Measurements from ENCODE around the gene SPINK4. TPM values are rescaled to one million over a fixed set of nuclear protein-coding genes. Genes with fewer than 3 reads are reported as not detected.
A peak's percentile ranks its signal among the peaks of the same experiment; 100 is the strongest.

SPINK4 gene
- total RNA-seq, 2 experiments from 2014 or later, result not detected

DNA sequence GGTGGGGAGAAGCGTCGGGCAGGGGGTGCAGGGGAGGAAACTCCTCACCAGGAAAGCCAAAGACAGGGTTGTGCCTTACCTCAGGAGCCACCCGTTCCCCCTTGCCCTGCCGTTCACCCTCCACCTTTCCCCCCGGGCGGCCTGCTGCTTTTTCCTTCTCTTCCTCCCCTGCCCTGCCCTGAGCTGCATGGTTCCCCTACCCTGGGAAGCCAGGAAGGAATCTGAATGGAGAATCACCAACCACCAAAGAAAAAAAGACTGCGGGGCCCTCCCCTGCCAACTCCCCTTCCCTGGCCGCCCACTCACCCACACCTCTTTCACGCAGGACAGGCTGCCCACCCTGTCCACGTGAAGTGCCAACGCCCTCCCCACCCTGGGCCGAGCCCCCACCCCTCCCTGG, 49.5 kb downstream of the SPINK4 start:
- POLR2A ChIA-PET, result interaction anchor here (0.6 to 2.4 kb wide), 9 partner anchors 15 to 184 kb away, joined by 3 to 23 read pairs (median 6); partner anchors contain the start of genes AQP3, BAG1, CHMP5 and NOL6
- intact Hi-C loops (cut with micrococcal nuclease), result no loop called here
- Mint-ChIP-seq H3K9me3 (no peaks in the 10 kb centered on the region), H3K27me3 (no peaks in the 10 kb centered on the region), H3K4me3 (peak overlapping the region; percentile 80), H3K4me1 (ENCODE audit: low read depth) (peaks cover 47% of the 10 kb centered on the region), H3K27ac (peak overlapping the region; percentile 100), H3K36me3 (peaks cover 24% of the 10 kb centered on the region)
- DNase-seq, result peak; percentile 49
- CTCF ChIA-PET, result interaction anchor here (0.8 to 1.5 kb wide), 9 partner anchors 15 to 184 kb away, joined by 3 to 10 read pairs (median 5); partner anchors contain the start of genes AQP3 and NOL6

DNA sequence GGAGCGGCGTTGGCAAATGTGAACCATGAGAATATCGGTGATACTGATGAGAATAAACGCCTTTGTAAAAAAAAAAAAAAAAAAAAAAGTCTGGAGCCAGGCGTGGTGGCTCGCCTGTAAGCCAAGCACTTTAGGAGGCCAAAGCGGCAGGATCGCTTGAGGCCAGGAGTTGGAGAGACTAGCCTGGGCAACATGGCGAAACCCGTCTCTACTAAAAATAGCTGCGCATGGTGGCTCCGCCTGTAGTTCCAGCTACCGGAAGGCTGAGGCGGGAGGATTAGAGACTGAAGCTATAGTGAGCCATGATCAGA, 49.9 kb downstream of the SPINK4 start:
- Mint-ChIP-seq H3K9me3 (no peaks in the 10 kb centered on the region), H3K27me3 (no peaks in the 10 kb centered on the region), H3K27ac (peak overlapping the region; percentile 100), H3K4me1 (ENCODE audit: low read depth) (peaks cover 51% of the 10 kb centered on the region), H3K4me3 (peak overlapping the region; percentile 80), H3K36me3 (peaks cover 27% of the 10 kb centered on the region)
- no peak for DNase-seq
- POLR2A ChIA-PET, result interaction anchor here (0.6 to 2.4 kb wide), 12 partner anchors 15 to 265 kb away, joined by 3 to 23 read pairs (median 6); partner anchors contain the start of genes AQP3, BAG1, CHMP5 and DNAJA1
- intact Hi-C loops (cut with micrococcal nuclease), result loop anchor here (1.0 to 2.0 kb wide), 9 partner anchors 16 to 265 kb away; partner anchors contain the start of genes BAG1, DNAJA1 and SMU1
- CTCF ChIA-PET, result interaction anchor here (0.7 to 1.5 kb wide), 11 partner anchors 15 to 184 kb away, joined by 3 to 10 read pairs (median 4); partner anchors contain the start of genes AQP3 and NOL6

DNA sequence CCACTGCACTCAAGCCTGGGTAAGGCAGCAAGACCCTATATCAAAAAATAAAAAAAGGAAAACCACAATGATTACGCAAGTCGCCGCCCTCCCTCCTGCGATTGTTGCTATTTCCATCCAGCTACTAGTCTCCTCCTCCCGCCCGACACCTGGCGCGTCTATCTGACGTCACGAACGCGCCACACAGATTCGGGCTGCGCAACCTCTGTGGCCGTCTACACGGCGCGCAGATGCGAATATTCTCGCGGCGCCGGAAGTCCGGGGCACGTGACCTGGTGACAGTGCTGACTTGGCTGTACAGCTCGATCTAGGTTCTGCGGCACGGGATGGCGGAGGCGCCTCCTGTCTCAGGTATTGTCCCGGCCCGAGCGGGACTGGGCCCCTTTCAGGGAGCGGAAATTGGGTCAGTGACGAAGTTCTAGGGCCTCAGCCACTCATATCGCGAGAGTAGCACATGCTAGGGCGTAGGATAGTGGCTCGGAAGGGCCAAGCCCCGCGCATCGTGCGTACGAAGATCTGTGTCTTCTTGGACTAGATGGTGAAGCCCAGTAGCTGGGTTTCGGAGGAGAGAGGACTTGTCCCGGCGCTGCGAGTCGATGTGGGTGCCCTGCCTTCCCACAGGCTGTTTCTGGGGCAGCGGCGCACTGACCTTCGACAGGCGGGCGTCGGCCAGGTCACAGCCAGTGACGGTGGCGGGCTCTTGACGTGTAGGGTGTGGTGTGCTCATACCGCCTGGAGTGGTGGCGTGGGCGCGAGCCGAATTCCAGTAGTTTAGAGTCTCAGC, 50.5 kb downstream of the SPINK4 start, which contains the start of gene NFX1:
Gene NFX1 (plus strand): TSS at position 270 of the 784 bp plus-strand sequence. CDS start 57 bp downstream, at position 327.
- peaks cover 29% of the 10 kb centered on the region for H3K36me3 Mint-ChIP-seq
- H3K27me3 Mint-ChIP-seq, result no peaks in the 10 kb centered on the region
- peaks cover 54% of the 10 kb centered on the region for H3K4me1 Mint-ChIP-seq (ENCODE audit: low read depth)
- H3K4me3 Mint-ChIP-seq, result peak within 1 kb of the TSS; percentile 80
- intact Hi-C loops (cut with micrococcal nuclease), result loop anchor here (1.0 to 2.0 kb wide), 9 partner anchors 16 to 265 kb away; partner anchors contain the start of genes BAG1, DNAJA1 and SMU1
- H3K27ac Mint-ChIP-seq, result peak within 1 kb of the TSS; percentile 100
- DNase-seq, result peak; percentile 100
- H3K9me3 Mint-ChIP-seq, result no peaks in the 10 kb centered on the region
- ChIA-PET CTCF (interaction anchor here (0.7 to 1.5 kb wide), 11 partner anchors 14 to 183 kb away, joined by 3 to 10 read pairs (median 4); partner anchors contain the start of genes AQP3 and NOL6), POLR2A (interaction anchor here (0.6 to 2.4 kb wide), 12 partner anchors 14 to 266 kb away, joined by 3 to 23 read pairs (median 6); partner anchors contain the start of genes AQP3, BAG1, CHMP5 and DNAJA1)

DNA sequence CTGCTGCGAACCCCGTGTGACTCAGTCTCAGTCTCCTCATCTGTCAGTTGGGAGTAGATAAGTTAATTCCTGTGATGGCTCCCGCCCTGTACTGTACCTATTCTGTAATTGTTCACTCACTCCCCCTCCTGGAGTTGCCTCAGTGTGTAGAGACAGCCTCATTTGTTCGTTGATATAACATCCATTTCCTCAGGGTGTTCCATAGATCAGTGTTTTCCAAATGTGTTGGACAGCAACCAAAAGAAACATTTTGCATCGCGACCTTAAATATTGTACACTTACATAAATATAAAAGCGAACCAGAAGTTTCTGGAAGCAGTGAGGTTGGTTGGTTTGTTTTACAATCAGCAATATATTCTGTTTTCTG, 51.0 kb downstream of the SPINK4 start:
- POLR2A ChIA-PET, result interaction anchor here (1.0 to 2.4 kb wide), 7 partner anchors 15 to 266 kb away, joined by 3 to 23 read pairs (median 8); partner anchors contain the start of genes BAG1, CHMP5 and DNAJA1
- Mint-ChIP-seq H3K4me3 (peak overlapping the region; percentile 80), H3K9me3 (no peaks in the 10 kb centered on the region), H3K27me3 (no peaks in the 10 kb centered on the region), H3K27ac (peak overlapping the region; percentile 100), H3K36me3 (peaks cover 32% of the 10 kb centered on the region), H3K4me1 (ENCODE audit: low read depth) (peaks cover 58% of the 10 kb centered on the region)
- intact Hi-C loops (cut with micrococcal nuclease), result loop anchor here (2.0 kb wide), 1 partner anchor 124 kb away; no protein-coding TSS in a partner anchor
- CTCF ChIA-PET, result interaction anchor here (0.9 to 1.5 kb wide), 4 partner anchors 29 to 163 kb away, joined by 4 to 10 read pairs (median 7); partner anchors contain the start of gene AQP3
- no peak for DNase-seq

DNA sequence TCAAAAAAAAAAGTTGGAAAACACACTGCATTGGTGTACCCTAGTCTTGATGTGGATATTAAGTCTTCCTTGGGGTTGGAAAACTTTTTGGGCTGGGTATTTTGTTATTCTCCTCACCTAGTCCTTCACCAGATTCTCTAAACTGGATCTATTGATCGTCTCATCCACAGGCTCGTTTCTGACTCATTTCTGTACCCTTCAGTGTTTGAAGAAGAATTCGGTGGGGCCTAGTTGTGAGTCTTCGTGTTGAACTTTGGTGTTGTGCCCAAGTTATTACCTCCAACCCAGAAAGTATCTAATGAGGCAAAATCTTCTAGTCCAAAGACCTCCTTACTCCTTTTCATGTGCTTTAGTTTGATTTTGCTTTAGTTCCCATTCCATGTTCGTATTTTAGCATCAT, 51.9 kb downstream of the SPINK4 start:
- peak overlapping the region; percentile 100 for H3K27ac Mint-ChIP-seq
- H3K36me3 Mint-ChIP-seq, result peaks cover 41% of the 10 kb centered on the region
- intact Hi-C loops (cut with micrococcal nuclease), result loop anchor here (2.0 kb wide), 1 partner anchor 123 kb away; no protein-coding TSS in a partner anchor
- H3K4me1 Mint-ChIP-seq (ENCODE audit: low read depth), result peaks cover 64% of the 10 kb centered on the region
- ChIA-PET POLR2A (interaction anchor here (2.4 kb wide), 1 partner anchor 29 kb away, joined by 23 read pairs; no protein-coding TSS in a partner anchor), CTCF (no interaction called here)
- no peaks in the 10 kb centered on the region for H3K27me3 Mint-ChIP-seq
- H3K9me3 Mint-ChIP-seq, result no peaks in the 10 kb centered on the region
- no peak for DNase-seq
- peak overlapping the region; percentile 80 for H3K4me3 Mint-ChIP-seq

DNA sequence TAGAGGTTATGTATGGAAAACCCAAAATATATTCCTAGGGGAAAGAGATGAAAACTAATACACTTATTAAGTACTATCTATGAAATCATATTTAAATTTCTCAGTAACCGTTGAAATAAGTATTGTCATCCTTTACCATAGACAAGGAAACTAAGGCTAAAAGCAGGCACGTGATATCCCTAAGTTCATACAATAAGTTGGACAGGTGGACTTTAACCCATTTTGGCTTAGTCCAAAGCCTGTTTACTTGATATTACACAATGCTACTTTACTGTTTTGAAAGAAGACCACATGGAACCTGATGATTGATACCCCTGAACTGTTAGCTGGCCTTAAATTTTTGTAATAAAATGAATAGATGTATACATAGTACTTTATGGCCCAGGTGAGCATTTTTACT, 53.8 kb downstream of the SPINK4 start:
- Mint-ChIP-seq H3K36me3 (peaks cover 58% of the 10 kb centered on the region), H3K4me1 (ENCODE audit: low read depth) (peaks cover 72% of the 10 kb centered on the region), H3K27me3 (no peaks in the 10 kb centered on the region), H3K4me3 (no peak overlapping the region), H3K9me3 (no peaks in the 10 kb centered on the region), H3K27ac (peak overlapping the region; percentile 100)
- intact Hi-C loops (cut with micrococcal nuclease), result no loop called here
- DNase-seq, result no peak
- CTCF ChIA-PET, result interaction anchor here (1.3 kb wide), 1 partner anchor 159 kb away, joined by 3 read pairs; no protein-coding TSS in a partner anchor
- POLR2A ChIA-PET, result no interaction called here

DNA sequence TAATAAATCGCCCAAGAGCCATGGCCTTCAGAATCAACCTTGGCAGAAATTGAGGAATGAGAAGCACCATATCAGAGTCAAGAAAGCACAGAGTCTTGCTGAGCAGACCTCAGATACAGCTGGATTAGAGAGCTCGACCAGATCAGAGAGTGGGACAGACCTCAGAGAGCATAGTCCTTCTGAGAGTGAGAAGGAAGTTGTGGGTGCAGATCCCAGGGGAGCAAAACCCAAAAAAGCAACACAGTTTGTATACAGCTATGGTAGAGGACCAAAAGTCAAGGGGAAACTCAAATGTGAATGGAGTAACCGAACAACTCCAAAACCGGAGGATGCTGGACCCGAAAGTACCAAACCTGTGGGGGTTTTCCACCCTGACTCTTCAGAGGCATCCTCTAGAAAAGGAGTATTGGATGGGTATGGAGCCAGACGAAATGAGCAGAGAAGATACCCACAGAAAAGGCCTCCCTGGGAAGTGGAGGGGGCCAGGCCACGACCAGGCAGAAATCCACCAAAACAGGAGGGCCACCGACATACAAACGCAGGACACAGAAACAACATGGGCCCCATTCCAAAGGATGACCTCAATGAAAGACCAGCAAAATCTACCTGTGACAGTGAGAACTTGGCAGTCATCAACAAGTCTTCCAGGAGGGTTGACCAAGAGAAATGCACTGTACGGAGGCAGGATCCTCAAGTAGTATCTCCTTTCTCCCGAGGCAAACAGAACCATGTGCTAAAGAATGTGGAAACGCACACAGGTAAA, 54.9 kb downstream of the SPINK4 start:
- no peaks in the 10 kb centered on the region for H3K27me3 Mint-ChIP-seq
- CTCF ChIA-PET, result interaction anchor here (0.6 to 1.3 kb wide), 2 partner anchors 41 to 158 kb away, joined by 3 read pairs; no protein-coding TSS in a partner anchor
- H3K36me3 Mint-ChIP-seq, result peaks cover 67% of the 10 kb centered on the region
- no peak for DNase-seq
- H3K27ac Mint-ChIP-seq, result peak overlapping the region; percentile 74
- POLR2A ChIA-PET, result no interaction called here
- peaks cover 82% of the 10 kb centered on the region for H3K4me1 Mint-ChIP-seq (ENCODE audit: low read depth)
- no peaks in the 10 kb centered on the region for H3K9me3 Mint-ChIP-seq
- H3K4me3 Mint-ChIP-seq, result peak overlapping the region; percentile 50
- intact Hi-C loops (cut with micrococcal nuclease), result loop anchor here (1.0 kb wide), 1 partner anchor 11 kb away; no protein-coding TSS in a partner anchor

DNA sequence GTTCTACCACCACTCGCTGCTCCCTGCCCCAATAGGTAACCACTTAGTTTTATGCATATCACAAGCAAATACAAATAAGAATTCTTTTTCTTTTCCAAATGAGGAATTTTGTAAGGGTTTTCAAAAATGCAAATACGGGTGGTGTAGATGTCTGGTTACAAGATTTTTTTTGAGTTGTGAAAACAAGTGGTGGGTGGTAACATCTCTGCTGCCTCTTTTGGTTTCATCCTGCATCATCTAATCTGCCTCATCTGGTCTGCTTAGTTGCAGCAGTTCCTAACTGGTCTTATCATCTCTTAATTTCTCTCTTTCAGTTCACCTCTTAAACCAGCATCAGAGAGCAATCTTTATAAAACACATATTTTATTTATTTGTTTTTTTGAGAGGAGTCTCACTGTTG, 55.6 kb downstream of the SPINK4 start:
- Mint-ChIP-seq H3K27ac (peak overlapping the region; percentile 86), H3K36me3 (peaks cover 66% of the 10 kb centered on the region), H3K4me1 (ENCODE audit: low read depth) (peaks cover 82% of the 10 kb centered on the region), H3K9me3 (no peaks in the 10 kb centered on the region), H3K4me3 (peak overlapping the region; percentile 55), H3K27me3 (no peaks in the 10 kb centered on the region)
- intact Hi-C loops (cut with micrococcal nuclease), result loop anchor here (1.0 kb wide), 1 partner anchor 11 kb away; no protein-coding TSS in a partner anchor
- CTCF ChIA-PET, result interaction anchor here (2.0 kb wide), 1 partner anchor 120 kb away, joined by 4 read pairs; no protein-coding TSS in a partner anchor
- POLR2A ChIA-PET, result interaction anchor here (0.9 to 2.2 kb wide), 2 partner anchors 10 kb away, joined by 3 to 5 read pairs; no protein-coding TSS in a partner anchor
- DNase-seq, result no peak

DNA sequence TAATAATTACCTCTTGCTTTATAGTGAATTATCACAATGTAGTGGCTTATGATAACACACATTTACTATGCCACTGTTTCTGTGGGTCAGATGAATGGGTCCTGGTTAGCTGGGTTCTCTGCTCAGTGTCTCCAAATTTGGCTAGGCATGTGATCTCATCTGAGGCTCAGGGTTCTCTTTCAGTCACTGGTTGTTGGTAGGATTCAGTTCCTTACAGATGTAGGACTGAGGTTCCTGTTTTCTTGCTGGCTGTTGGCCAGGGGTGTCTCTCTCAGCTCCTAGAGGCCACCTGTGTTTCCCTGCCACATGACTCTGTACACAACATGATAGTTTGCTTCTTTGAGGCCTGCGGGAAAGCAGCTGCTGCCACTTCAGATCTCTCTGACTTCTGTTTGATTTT, 57.5 kb downstream of the SPINK4 start:
- peak overlapping the region; percentile 21 for H3K4me3 Mint-ChIP-seq
- peak overlapping the region; percentile 86 for H3K27ac Mint-ChIP-seq
- intact Hi-C loops (cut with micrococcal nuclease), result no loop called here
- peak; percentile 57 for DNase-seq
- CTCF ChIA-PET, result interaction anchor here (1.1 to 2.0 kb wide), 5 partner anchors 11 to 169 kb away, joined by 3 to 12 read pairs (median 4); no protein-coding TSS in a partner anchor
- H3K4me1 Mint-ChIP-seq (ENCODE audit: low read depth), result peaks cover 72% of the 10 kb centered on the region
- peaks cover 65% of the 10 kb centered on the region for H3K36me3 Mint-ChIP-seq
- no peaks in the 10 kb centered on the region for H3K9me3 Mint-ChIP-seq
- POLR2A ChIA-PET, result interaction anchor here (2.2 kb wide), 1 partner anchor 8 kb away, joined by 5 read pairs; no protein-coding TSS in a partner anchor
- no peaks in the 10 kb centered on the region for H3K27me3 Mint-ChIP-seq
